Gastrocnemius medialis (tissue), 4 donors: ENCODE measurements around the gene C1orf56.

Experiments
- POLR2A ChIP-seq, 2 donors: fragments of 450-650 bp; IDR thresholded peaks; one replicate each; pipeline ENCODE4 v1.6.1; 2017; ENCODE audit warnings: antibody characterized with exemption in 2 of 2, mild to moderate bottlenecking in 2 of 2, moderate library complexity in 2 of 2
- TF ChIP-seq, protein P1 (sequence below), 5 experiments: fragments of 450-650 bp in 3 of 5; fragments of 200-600 bp in 2 of 5; sonication (generic) in 2 of 5; IDR thresholded peaks in 4 of 5; conservative IDR thresholded peaks in 1 of 5; 1 replicate in 4 of 5; 2 replicates in 1 of 5; pipeline ENCODE4 v1.5.1; 2016 to 2019; ENCODE audit warnings: antibody characterized with exemption in 5 of 5, mild to moderate bottlenecking in 3 of 5, moderate library complexity in 3 of 5

DNA sequence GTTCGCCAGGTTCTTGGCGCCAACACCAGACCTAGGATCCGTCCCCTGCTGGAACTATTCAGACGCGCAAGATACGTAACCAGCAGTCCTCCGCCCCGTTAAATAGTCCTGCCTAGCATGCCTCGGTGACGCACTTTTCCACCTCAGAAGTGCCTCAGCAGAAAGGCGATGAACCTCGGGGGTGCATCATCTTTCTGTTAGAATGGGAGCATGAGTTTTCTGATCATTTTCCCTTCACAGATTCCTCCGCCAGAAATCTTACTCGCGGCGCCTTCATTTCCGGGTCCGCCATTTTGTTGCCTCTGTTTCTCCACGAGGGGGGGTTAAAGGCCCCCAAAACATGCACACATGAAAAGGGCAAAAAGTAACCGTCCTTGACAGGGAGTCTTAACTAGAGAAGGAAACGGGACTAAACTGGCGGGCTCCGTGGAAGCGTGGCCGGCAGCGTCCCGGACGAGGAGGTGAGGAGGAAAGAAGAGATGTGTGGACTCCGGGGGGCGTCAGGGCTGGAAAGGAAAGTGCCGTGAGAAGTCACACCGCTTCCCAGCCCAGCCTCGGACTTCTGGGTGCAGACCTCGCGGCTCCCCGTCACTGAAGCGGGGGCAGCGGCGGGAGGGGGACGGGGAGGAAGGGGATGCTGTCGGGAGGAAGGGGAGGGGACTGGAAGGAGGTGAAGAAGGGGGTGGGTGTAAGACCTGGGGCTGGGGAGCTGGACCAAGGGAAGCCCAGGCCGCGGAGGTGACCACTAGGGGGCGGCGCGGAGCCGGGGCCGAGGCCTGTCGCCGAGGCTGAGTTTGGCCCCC, 23.1 kb downstream of the C1orf56 start, which contains the start of gene GABPB2:
- TF ChIP-seq, protein P1, sequence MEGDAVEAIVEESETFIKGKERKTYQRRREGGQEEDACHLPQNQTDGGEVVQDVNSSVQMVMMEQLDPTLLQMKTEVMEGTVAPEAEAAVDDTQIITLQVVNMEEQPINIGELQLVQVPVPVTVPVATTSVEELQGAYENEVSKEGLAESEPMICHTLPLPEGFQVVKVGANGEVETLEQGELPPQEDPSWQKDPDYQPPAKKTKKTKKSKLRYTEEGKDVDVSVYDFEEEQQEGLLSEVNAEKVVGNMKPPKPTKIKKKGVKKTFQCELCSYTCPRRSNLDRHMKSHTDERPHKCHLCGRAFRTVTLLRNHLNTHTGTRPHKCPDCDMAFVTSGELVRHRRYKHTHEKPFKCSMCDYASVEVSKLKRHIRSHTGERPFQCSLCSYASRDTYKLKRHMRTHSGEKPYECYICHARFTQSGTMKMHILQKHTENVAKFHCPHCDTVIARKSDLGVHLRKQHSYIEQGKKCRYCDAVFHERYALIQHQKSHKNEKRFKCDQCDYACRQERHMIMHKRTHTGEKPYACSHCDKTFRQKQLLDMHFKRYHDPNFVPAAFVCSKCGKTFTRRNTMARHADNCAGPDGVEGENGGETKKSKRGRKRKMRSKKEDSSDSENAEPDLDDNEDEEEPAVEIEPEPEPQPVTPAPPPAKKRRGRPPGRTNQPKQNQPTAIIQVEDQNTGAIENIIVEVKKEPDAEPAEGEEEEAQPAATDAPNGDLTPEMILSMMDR (IDR thresholded peaks at IDR 0.05 in 4 of 5, conservative IDR thresholded peaks at IDR 0.05 in 1 of 5) = peak; percentile 57 to 94 (median 90)
- peak; percentile 43 to 50 for TF ChIP-seq POLR2A (IDR thresholded peaks at IDR 0.05)
